Trophoblast cell (in vitro differentiated cells and primary cell): ENCODE data around the gene S100A12.

Experiments used
- DNase-seq, 2 donors: peaks; one replicate each; pipeline ENCODE4 v3.0.0-alpha.2; 2016
- H2AFZ ChIP-seq: 2 replicates; pipeline ENCODE4 v1.6.1; 2013; ENCODE audit warnings: low read length, moderate library complexity, mild to moderate bottlenecking; ENCODE audit not compliant: insufficient read depth, poor library complexity
- H2AK5ac ChIP-seq: 2 replicates; pipeline ENCODE4 v1.6.1; 2013; ENCODE audit warnings: mild to moderate bottlenecking, low read length
- H2BK120ac ChIP-seq: 2 replicates; pipeline ENCODE4 v1.6.1; 2013; ENCODE audit warnings: low read length, mild to moderate bottlenecking, moderate library complexity; ENCODE audit not compliant: insufficient read depth, poor library complexity
- H2BK12ac ChIP-seq: 2 replicates; pipeline ENCODE4 v1.6.1; 2013; ENCODE audit warnings: mild to moderate bottlenecking, low read length, moderate library complexity
- H2BK5ac ChIP-seq: 2 replicates; pipeline ENCODE4 v1.6.1; 2013; ENCODE audit warnings: low read length, low read depth, moderate library complexity, mild to moderate bottlenecking; ENCODE audit not compliant: poor library complexity
- H3K14ac ChIP-seq: 2 replicates; pipeline ENCODE4 v1.6.1; 2013; ENCODE audit warnings: mild to moderate bottlenecking, low read length
- H3K18ac ChIP-seq: 2 replicates; pipeline ENCODE4 v1.6.1; 2013; ENCODE audit warnings: mild to moderate bottlenecking, low read length
- H3K23ac ChIP-seq: 2 replicates; pipeline ENCODE4 v1.6.1; 2013; ENCODE audit warnings: low read length
- H3K27ac ChIP-seq: 2 replicates; pipeline ENCODE4 v1.5.1; 2013; ENCODE audit warnings: low read depth, mild to moderate bottlenecking, inconsistent platforms, low read length, moderate library complexity
- H3K27me3 ChIP-seq: 2 replicates; pipeline ENCODE4 v1.6.1; 2013; ENCODE audit warnings: inconsistent platforms, mild to moderate bottlenecking, low read length, moderate library complexity; ENCODE audit not compliant: insufficient read depth
- H3K36me3 ChIP-seq, 2 experiments: 1 replicate in 1 of 2; 2 replicates in 1 of 2; pipeline ENCODE4 v1.6.1; 2013; ENCODE audit warnings: low read length in 2 of 2, mild to moderate bottlenecking in 2 of 2, moderate library complexity in 1 of 2; ENCODE audit not compliant: insufficient read depth in 2 of 2, control insufficient read depth in 1 of 2
- H3K4ac ChIP-seq: 2 replicates; pipeline ENCODE4 v1.6.1; 2013; ENCODE audit warnings: low read depth, mild to moderate bottlenecking, low read length, moderate library complexity
- H3K4me1 ChIP-seq, 2 experiments: 1 replicate in 1 of 2; 2 replicates in 1 of 2; pipeline ENCODE4 v1.6.1; 2013; ENCODE audit warnings: low read length in 2 of 2, mild to moderate bottlenecking in 2 of 2, moderate library complexity in 1 of 2; ENCODE audit not compliant: insufficient read depth in 2 of 2, control insufficient read depth in 1 of 2
- H3K4me2 ChIP-seq: 2 replicates; pipeline ENCODE4 v1.6.1; 2013; ENCODE audit warnings: inconsistent platforms, mild to moderate bottlenecking, low read length, moderate library complexity
- H3K4me3 ChIP-seq: 2 replicates; pipeline ENCODE4 v1.5.1; 2013; ENCODE audit warnings: mild to moderate bottlenecking, low read depth, low read length, inconsistent platforms
- H3K79me1 ChIP-seq: one replicate; pipeline ENCODE4 v1.6.1; 2013; ENCODE audit warnings: low read length
- H3K79me2 ChIP-seq: 2 replicates; pipeline ENCODE4 v1.6.1; 2013; ENCODE audit warnings: low read length, mild to moderate bottlenecking; ENCODE audit not compliant: control insufficient read depth, insufficient read depth, poor library complexity
- H3K9ac ChIP-seq: 2 replicates; pipeline ENCODE4 v1.6.1; 2013; ENCODE audit warnings: mild to moderate bottlenecking, low read length
- H3K9me3 ChIP-seq: 2 replicates; pipeline ENCODE4 v1.6.1; 2013; ENCODE audit warnings: low read depth, mild to moderate bottlenecking, control low read depth, inconsistent platforms, low read length; ENCODE audit not compliant: insufficient read depth
- H4K12ac ChIP-seq: 2 replicates; pipeline ENCODE4 v1.6.1; 2013; ENCODE audit warnings: low read depth, mild to moderate bottlenecking, low read length, moderate library complexity
- H4K8ac ChIP-seq: 2 replicates; pipeline ENCODE4 v1.6.1; 2013; ENCODE audit warnings: low read depth, mild to moderate bottlenecking, low read length, moderate library complexity
- H4K91ac ChIP-seq: one replicate; pipeline ENCODE4 v1.6.1; 2013; ENCODE audit warnings: low read depth, mild to moderate bottlenecking, low read length, moderate library complexity
- WGBS: extraction: QIAGEN DNeasy Blood & Tissue Kit; methylation state at CpG from one replicate; pipeline ENCODE4 v1.1.7; 2013; ENCODE audit warnings: missing lambda C conversion rate; ENCODE audit not compliant: insufficient read length, insufficient coverage; ENCODE audit errors: extremely low coverage; 5-methylcytosine and 5-hydroxymethylcytosine counted together

S100A12 gene

GRCh38 chr1:153395776-153396175, 20.4 kb upstream of the S100A12 start:
- H3K14ac ChIP-seq: no peak overlapping the region
- DNase-seq: no peak
- no peak overlapping the region for H3K4me3 ChIP-seq
- H2AK5ac ChIP-seq: no peak overlapping the region
- H2BK5ac ChIP-seq: no peak overlapping the region
- H3K18ac ChIP-seq: no peak overlapping the region
- H3K79me1 ChIP-seq: no peaks in the 10 kb centered on the region
- H3K9ac ChIP-seq: no peak overlapping the region
- no peaks in the 10 kb centered on the region for H3K27me3 ChIP-seq
- H2BK12ac ChIP-seq: no peak overlapping the region
- no peak overlapping the region for H4K12ac ChIP-seq
- H3K4me1 ChIP-seq: no peaks in the 10 kb centered on the region
- H4K8ac ChIP-seq: no peak overlapping the region
- no peak overlapping the region for H2AFZ ChIP-seq
- no peak overlapping the region for H3K27ac ChIP-seq
- H3K23ac ChIP-seq: no peak overlapping the region
- no peak overlapping the region for H3K4ac ChIP-seq
- no peak overlapping the region for H3K4me2 ChIP-seq
- no peaks in the 10 kb centered on the region for H3K36me3 ChIP-seq
- peaks cover 3% of the 10 kb centered on the region for H3K9me3 ChIP-seq
- H3K79me2 ChIP-seq: no peaks in the 10 kb centered on the region
- H2BK120ac ChIP-seq: no peak overlapping the region
- WGBS: no CpG with 5 or more reads among the region's 6 CpGs
- H4K91ac ChIP-seq: no peak overlapping the region

- Histone ChIP-seq H3K36me3 (no peaks in the 10 kb centered on the region), H3K79me2 (no peaks in the 10 kb centered on the region), H2BK120ac (no peak overlapping the region), H2AFZ (no peak overlapping the region), H3K79me1 (no peaks in the 10 kb centered on the region), H3K4me3 (no peak overlapping the region), H3K4me1 (no peaks in the 10 kb centered on the region), H2BK5ac (no peak overlapping the region), H3K27me3 (no peaks in the 10 kb centered on the region), H3K4me2 (no peak overlapping the region), H3K4ac (no peak overlapping the region), H3K27ac (no peak overlapping the region), H2BK12ac (no peak overlapping the region), H3K23ac (no peak overlapping the region), H4K91ac (no peak overlapping the region), H4K12ac (no peak overlapping the region), H3K14ac (no peak overlapping the region), H2AK5ac (no peak overlapping the region), H4K8ac (no peak overlapping the region), H3K9me3 (peaks cover 3% of the 10 kb centered on the region), H3K18ac (no peak overlapping the region), H3K9ac (no peak overlapping the region)
- no CpG with 5 or more reads among the region's 7 CpGs for WGBS
- DNase-seq: no peak
These were observed 19.8 kb upstream of the S100A12 start for GRCh38 chr1:153395136-153395685.

- H4K91ac ChIP-seq: no peak overlapping the region
These were observed 19.0 kb upstream of the S100A12 start for GRCh38 chr1:153394391-153394790.

GRCh38 chr1:153393926-153394325, 18.5 kb upstream of the S100A12 start:
- no peak overlapping the region for H2BK120ac ChIP-seq
- no peak overlapping the region for H3K4me2 ChIP-seq
- H4K8ac ChIP-seq: no peak overlapping the region
- H3K4ac ChIP-seq: no peak overlapping the region
- no peak overlapping the region for H2AFZ ChIP-seq
- H3K4me3 ChIP-seq: no peak overlapping the region
- peaks cover 3% of the 10 kb centered on the region for H3K9me3 ChIP-seq
- H3K9ac ChIP-seq: no peak overlapping the region
- H3K18ac ChIP-seq: no peak overlapping the region
- no CpG with 5 or more reads among the region's 6 CpGs for WGBS
- no peak overlapping the region for H3K23ac ChIP-seq
- H3K27ac ChIP-seq: no peak overlapping the region
- H3K79me1 ChIP-seq: no peaks in the 10 kb centered on the region
- no peak overlapping the region for H4K12ac ChIP-seq
- no peaks in the 10 kb centered on the region for H3K79me2 ChIP-seq
- no peak overlapping the region for H3K14ac ChIP-seq
- H2AK5ac ChIP-seq: no peak overlapping the region
- no peak overlapping the region for H4K91ac ChIP-seq
- DNase-seq: no peak
- H3K36me3 ChIP-seq: no peaks in the 10 kb centered on the region
- no peaks in the 10 kb centered on the region for H3K27me3 ChIP-seq
- no peaks in the 10 kb centered on the region for H3K4me1 ChIP-seq
- no peak overlapping the region for H2BK12ac ChIP-seq
- no peak overlapping the region for H2BK5ac ChIP-seq

More at GRCh38 chr1:153394391-153394790, 19.0 kb upstream of the S100A12 start:
- H3K4me1 ChIP-seq: no peaks in the 10 kb centered on the region
- no peaks in the 10 kb centered on the region for H3K79me2 ChIP-seq
- H2BK120ac ChIP-seq: no peak overlapping the region
- H3K4ac ChIP-seq: no peak overlapping the region
- H3K9me3 ChIP-seq: peaks cover 3% of the 10 kb centered on the region
- no peak overlapping the region for H2BK12ac ChIP-seq
- H2BK5ac ChIP-seq: no peak overlapping the region
- H3K27me3 ChIP-seq: no peaks in the 10 kb centered on the region
- H4K12ac ChIP-seq: no peak overlapping the region
- H3K79me1 ChIP-seq: no peaks in the 10 kb centered on the region
- H2AK5ac ChIP-seq: no peak overlapping the region
- no peak overlapping the region for H3K18ac ChIP-seq
- no peak overlapping the region for H3K4me2 ChIP-seq
- H3K9ac ChIP-seq: no peak overlapping the region
- DNase-seq: no peak
- no peak overlapping the region for H2AFZ ChIP-seq
- H4K8ac ChIP-seq: no peak overlapping the region
- H3K14ac ChIP-seq: no peak overlapping the region
- no peaks in the 10 kb centered on the region for H3K36me3 ChIP-seq
- no peak overlapping the region for H3K27ac ChIP-seq
- WGBS: no CpG with 5 or more reads among the region's 5 CpGs
- H3K4me3 ChIP-seq: no peak overlapping the region
- H3K23ac ChIP-seq: no peak overlapping the region
